ENCODE results near the gene UBTD1.
"Not testable (repeated sequence)": the region's sequence is repeated elsewhere in the genome, so short reads cannot be mapped to it uniquely, and the experiment has no call there.

Gene UBTD1

DNA sequence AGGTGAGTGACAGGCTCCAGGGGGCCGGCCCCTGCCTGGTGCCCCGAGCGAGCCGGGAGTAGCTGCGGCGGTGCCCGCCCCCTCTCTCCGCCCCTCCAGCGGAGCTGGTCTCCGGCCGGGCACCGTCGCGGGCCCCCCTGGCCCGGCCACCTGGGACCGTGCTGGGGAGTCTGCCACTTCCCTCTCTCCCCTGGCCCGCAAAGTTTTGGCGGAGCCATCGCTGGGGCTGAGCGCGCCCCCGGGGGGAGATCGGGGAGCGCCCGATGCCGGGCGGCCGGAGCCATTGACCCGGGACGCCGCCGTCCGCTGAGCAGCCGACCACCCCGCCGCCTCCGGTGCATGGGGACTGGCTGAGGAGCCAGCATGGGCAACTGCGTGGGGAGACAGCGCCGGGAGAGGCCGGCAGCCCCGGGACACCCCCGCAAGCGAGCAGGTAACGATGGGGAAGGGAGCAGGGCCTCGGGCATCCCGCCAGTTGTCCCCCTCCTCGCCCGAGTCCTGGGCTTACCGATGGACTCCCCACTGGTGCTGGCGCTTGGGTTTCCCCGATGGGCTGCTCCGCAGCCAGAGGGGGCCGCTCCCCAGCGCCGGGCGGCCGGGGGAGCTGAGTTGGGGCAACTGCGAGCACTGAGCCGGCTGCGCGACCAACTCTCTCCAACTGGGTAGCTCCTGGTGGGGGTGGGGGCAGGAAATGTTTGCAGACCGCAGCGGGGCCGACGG lies at the start of gene UBTD1:
TSS of gene UBTD1 (plus strand) at position 84 of the 720 bp plus-strand sequence. CDS start at position 364, 280 bp downstream.
- DNase-seq (ENCODE audit: low read depth), result peak; percentile 63

GRCh38 chr10:97450828-97451227 lies 47.9 kb upstream of the UBTD1 start:
- DNase-seq (ENCODE audit: low read depth), result no peak

- no peak for DNase-seq (ENCODE audit: low read depth)
Measured at GRCh38 chr10:97451605-97452004, 47.1 kb upstream of the UBTD1 start.

- DNase-seq (ENCODE audit: low read depth), result no peak
Measured at GRCh38 chr10:97452352-97452751, 46.4 kb upstream of the UBTD1 start.

- peak; percentile 42 for DNase-seq (ENCODE audit: low read depth)
Measured at GRCh38 chr10:97454330-97455036, 44.2 kb upstream of the UBTD1 start.

DNA sequence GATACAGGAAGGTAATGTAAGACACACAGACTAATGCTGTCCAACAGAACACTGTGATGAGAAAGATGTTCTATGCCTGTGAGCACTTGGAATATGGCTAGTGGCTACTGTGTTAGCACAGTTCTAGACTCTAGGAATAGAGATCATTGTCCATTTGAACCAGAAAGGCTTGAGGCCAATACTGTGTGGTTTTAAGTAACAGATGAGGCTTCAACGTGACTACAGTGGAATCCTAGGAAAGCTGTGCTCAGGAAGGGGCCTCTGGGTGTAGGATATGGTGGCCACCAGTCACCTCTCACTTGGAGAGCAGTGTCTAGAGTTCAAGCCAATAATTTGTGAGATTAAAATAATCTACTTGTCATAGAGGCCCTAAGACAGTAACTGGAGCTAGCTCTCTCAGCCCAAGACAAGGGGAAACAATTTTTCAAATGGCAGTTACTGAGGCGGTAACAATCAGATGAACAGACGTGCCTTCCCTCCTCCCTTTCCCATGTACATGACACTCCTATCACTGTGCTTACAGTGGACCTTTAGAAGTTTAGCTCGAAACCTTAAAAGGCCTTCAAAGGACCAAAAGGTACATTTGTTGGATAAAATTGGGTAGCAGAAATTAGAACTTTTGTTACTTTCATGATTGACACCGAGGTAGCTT lies 42.6 kb upstream of the UBTD1 start:
- DNase-seq (ENCODE audit: low read depth), result no peak

- no peak for DNase-seq (ENCODE audit: low read depth)
Measured at GRCh38 chr10:97456686-97457065, 42.0 kb upstream of the UBTD1 start.

DNA sequence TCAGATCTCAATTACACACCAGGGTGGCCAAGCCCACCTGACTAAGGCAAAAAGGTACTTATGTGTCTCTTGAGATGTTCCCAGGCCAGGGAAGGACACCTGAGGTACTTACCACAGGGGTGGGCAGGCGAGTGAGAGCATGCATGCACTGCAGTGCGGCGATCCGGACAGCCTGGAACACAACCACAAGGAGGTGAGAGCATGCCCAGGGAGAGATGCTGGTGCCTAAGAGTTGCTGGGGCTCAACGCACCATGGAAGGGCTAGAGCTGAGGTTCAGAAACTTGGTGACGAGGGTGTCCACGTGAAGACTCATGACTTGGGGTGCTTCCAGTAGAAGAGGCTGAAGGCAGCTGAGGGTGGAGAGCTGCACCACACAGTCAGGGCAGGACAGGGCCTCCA lies 39.6 kb upstream of the UBTD1 start:
- no peak for DNase-seq (ENCODE audit: low read depth)

DNA sequence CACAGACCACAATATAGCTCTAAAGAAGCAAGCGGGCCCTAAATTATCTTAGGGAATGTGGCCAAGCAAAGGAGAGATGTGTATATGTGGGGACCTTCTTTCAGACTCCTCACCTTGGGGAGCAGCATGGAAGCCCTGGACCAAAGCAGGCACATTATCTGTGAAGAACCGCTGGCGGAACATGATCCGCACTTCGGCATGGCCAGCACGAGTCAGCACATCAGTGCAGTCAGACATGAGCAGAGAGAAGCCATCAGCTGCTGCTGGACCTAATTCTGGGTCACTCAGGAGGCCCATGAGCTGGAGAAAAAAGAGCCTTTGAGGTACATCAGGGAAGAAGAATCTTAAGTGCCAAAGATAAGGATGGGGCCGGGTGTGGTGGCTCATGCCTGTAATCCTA lies 38.8 kb upstream of the UBTD1 start:
- no peak for DNase-seq (ENCODE audit: low read depth)

DNA sequence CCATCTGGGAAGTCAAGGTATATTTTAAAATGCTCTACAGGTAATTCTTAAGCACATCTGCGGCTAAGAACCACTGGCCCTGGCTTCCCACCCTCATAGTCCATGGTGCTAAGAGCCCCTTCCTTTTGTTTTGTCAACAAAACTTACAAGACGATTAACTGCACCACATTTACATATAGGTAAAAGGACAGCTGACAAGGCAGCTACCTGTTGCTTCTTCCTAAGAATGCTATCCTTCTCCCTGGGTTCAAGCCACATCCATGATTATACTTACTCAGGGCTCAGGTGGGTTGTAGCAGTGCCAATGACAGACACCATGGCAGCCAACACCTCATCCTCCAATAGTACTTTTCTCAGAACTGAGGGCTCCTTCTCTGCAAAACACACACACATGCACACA lies 36.4 kb upstream of the UBTD1 start:
- no peak for DNase-seq (ENCODE audit: low read depth)

DNA sequence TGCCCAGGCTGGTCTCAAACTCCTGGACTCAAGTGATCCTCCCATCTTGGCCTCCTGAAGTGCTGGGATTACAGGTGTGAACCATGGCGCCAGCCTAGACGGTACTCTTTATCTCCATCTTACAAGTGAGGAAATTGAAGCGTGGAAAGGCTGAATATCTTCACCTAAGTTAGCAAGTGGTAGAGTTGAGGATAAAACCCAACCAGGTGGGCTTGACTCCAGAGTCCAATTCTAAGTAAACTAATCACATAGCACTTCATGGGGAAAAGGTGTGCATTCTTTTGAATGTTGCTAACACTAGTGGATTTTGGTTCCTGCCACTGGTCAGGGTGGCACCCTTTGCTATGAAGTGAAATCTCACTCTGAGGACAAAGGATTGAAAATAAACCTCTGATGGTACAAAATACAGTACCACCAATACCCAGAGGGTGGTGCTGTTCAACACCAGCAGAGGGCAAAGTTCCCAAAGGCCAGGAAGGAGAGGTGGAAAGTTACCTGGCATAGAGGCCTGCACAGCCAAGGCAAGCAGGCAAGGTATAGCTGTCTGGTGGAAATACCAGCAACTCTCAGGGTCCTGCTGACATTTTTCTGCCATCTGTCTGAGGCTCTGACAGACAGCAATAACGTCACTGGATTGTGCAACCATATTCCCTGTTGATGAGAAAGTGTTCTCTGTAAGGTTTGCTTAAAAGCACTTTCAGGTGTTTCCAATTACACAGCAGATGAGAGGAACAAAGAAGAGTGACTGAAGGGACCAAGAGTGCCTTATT lies 35.2 kb upstream of the UBTD1 start:
- DNase-seq (ENCODE audit: low read depth), result peak; percentile 82

DNA sequence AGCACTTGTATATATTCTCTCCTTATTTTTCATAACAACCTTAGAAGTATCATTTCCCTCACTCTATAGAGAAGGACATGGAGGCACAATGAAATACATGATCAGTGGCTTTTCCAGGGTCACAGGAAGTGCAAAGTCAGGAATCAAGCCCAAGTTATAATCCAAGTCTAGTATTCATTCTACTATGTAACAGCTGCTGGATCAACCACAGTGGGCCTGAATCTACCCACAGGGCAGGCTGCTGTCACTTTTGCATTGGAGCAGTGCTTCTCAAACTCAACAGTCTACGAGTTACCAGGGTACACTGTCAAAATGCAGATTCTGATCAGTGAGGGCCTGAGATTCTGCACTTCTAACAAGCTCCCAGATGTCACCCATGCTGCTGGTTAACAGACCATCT lies 34.5 kb upstream of the UBTD1 start:
- no peak for DNase-seq (ENCODE audit: low read depth)

DNA sequence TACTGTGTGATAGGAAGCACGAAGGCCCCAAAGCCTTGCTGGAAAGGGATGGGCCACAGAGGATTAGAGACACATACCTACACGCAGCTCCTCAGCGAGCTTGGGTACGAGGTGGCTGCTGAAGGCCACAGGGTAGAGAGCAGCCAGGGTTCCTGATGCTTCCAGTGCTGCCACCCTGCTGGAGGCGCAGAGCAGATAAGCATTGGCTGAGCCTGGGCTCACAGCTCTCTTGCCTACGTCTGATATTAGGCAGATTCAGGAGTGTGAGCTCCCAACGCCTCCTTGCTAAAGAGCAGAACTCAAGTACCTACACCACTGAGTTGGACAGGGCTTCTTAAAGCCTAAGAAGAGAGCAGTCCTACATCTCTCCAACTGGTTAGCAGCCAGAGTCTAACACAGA lies 32.7 kb upstream of the UBTD1 start:
- no peak for DNase-seq (ENCODE audit: low read depth)

- peak; percentile 60 for DNase-seq (ENCODE audit: low read depth)
Measured at GRCh38 chr10:97466755-97467154, 32.0 kb upstream of the UBTD1 start.

DNA sequence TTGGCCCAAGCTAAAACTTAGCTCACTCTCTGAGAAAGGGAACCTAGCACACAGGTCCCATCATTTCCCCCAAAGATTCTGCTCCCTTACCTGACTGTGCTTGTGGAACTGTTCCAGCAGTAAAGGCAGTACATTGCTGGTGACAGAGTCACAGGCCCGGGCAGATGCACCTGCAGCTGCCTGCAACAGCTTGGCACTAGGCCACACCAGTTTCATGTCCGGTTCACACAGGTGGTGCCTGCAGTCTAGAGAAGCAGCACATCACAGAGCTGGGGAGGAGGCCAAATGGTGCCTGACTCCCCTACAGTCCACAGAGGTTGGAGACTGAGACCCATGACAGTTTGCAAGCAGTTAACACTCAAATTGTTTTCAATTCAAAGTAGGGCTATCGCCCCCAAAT lies 30.6 kb upstream of the UBTD1 start:
- no peak for DNase-seq (ENCODE audit: low read depth)

DNA sequence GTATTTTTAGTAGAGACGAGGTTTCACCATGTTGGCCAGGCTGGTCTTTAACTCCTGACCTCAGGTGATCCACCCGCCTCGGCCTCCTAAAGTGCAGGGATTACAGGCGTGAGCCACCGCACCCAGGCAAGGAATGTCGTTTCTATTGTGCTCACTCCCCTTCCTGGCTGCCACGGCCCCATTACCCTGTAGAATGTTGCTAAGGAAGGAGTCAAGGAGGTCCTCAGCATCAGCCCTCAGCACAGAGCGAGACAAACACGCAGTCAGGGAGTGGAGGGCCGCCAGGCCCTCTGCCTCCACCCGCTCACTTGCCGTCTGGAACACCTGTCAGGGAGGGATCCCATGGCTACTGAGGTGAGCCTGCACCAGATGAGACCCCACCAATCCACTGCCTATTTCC lies 29.9 kb upstream of the UBTD1 start:
- DNase-seq (ENCODE audit: low read depth), result not testable (repeated sequence)

DNA sequence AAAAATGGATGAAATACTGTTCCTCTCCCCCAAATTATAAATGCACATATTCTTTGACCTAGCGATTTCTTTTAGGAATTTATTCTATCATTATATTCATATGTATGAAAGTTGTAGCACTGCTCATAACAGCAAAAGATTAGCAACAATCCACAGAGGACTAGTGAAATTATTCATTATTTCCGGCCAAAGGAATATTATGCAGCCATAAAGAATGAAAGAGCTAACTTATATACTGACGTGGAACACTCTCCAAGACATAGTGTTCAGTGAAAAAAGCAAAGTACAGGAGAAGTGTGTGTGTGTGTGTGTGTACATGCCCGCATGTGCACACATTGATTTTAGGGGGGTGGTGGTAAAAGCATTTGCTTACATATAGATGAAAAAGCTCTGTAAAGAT lies 23.8 kb upstream of the UBTD1 start:
- DNase-seq (ENCODE audit: low read depth), result no peak

DNA sequence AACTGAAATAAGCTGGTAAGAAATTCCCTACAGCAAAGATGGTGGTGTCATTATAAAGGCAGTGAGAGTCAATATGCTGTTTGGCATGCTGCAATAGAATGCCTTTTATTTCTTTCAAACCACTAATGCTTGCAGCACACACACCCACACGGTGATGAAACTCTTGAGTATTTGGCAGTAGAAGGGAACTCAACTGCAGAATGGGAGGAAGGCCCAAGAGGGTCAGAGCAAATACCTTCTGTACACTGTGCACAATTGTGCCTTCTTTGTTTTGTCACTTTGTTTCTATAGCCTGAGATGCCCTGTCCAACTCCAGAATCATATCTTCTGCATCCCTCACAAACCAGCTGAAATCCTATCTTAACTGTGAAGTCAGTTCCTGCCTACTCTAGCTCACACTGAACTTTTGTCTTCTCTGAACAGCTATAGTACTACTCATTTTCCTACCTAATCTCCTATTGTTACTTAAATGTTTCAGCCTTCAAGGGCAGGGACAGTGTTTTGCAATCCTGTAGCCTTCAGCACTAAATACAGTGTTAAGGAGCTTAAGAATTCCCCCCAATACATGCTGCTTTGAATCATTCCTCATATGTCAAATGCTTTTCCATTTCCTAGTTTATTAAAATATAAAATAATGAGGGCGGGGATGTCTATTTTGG lies 22.7 kb upstream of the UBTD1 start:
- peak; percentile 88 for DNase-seq (ENCODE audit: low read depth)

- not testable (repeated sequence) for DNase-seq (ENCODE audit: low read depth)
Measured at GRCh38 chr10:97479410-97479809, 19.3 kb upstream of the UBTD1 start.

GRCh38 chr10:97479939-97480338 lies 18.8 kb upstream of the UBTD1 start:
- no peak for DNase-seq (ENCODE audit: low read depth)

GRCh38 chr10:97481071-97481470 lies 17.7 kb upstream of the UBTD1 start:
- DNase-seq (ENCODE audit: low read depth), result peak; percentile 55

DNA sequence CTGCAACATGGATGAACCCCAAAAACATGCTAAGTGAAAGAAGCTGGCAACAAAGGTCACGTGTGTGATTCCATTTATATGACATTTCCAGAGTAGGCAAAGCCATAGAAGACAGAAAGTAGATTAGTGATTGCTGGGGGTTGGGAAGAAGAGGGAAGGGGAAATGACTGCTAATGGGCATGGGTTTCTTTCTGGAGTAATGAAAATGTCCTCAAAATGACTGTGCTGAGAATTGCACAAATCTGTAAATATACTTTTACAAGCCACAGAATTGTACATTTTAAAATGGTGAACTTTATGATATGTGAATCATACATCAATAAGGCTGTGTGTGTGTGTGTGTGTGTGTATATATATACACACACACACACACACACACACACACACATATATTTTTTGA lies 16.3 kb upstream of the UBTD1 start:
- DNase-seq (ENCODE audit: low read depth), result no peak

All from iris pigment epithelial cell (primary cell).